ENCODE data around the gene M1AP. TPM values are rescaled to one million over a fixed set of nuclear protein-coding genes. Genes with fewer than 3 reads are reported as not detected.

M1AP gene
- total and polyA plus RNA-seq, 9 of the 15 experiments (the other 6 are each of a cell fraction or from before 2014, with no cell fraction given) = 0.06 to 0.33 (median 0.11) TPM; not detected in 4

DNA sequence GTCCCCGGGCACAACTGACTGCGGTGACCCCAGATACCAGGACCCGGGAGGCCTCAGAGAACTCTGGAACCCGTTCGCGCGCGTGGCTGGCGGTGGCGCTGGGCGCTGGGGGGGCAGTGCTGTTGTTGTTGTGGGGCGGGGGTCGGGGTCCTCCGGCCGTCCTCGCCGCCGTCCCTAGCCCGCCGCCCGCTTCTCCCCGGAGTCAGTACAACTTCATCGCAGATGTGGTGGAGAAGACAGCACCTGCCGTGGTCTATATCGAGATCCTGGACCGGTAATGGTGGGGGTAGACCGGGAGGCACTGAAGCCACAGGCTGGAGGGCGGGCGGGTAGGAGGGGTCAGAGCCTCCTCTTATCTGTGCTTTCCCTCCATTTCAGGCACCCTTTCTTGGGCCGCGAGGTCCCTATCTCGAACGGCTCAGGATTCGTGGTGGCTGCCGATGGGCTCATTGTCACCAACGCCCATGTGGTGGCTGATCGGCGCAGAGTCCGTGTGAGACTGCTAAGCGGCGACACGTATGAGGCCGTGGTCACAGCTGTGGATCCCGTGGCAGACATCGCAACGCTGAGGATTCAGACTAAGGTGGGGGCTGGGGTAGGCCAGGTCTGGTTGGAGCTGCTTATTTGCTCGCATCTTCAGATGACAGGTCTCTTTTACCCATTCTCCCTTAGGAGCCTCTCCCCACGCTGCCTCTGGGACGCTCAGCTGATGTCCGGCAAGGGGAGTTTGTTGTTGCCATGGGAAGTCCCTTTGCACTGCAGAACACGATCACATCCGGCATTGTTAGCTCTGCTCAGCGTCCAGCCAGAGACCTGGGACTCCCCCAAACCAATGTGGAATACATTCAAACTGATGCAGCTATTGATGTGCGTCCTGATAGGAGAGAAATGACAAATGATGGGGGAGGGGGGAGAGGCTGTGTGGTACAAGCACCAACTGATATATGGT, 117.6 kb downstream of the M1AP start (continued):
- TF ChIP-seq RFX5 (IDR thresholded peaks at IDR 0.05; ENCODE audit: low read depth, low read length) (no peak), HCFC1 (IDR thresholded peaks at IDR 0.05; ENCODE audit: low read depth, low read length) (0 out of 2 replicates have a peak, but pooled peaks have one; percentile 1), MYC (IDR thresholded peaks at IDR 0.05; ENCODE audit: low read depth, low read length) (peak; percentile 91), MYC (CRISPR knock-in tag; IDR thresholded peaks at IDR 0.05; ENCODE audit: borderline replicate concordance, low read depth) (no peak; the same call in 1 of the 2 replicates), RAD21 (CRISPR knock-in tag; conservative IDR thresholded peaks at IDR 0.05 in 1 of 2, IDR thresholded peaks at IDR 0.05 in 1 of 2) (no peak), PHF8 (IDR thresholded peaks at IDR 0.05; ENCODE audit: borderline replicate concordance, low read length) (peak; percentile 49; the same call in 1 of the 2 replicates), KLF16 (IDR thresholded peaks at IDR 0.05) (peak; percentile 72), ASH1L (IDR thresholded peaks at IDR 0.05; ENCODE audit: borderline replicate concordance, low read depth, partially characterized antibody) (no peak), CCNT2 (IDR thresholded peaks at IDR 0.05; ENCODE audit: borderline replicate concordance, extremely low read depth, insufficient read length, low read depth, low read length) (peak; percentile 53), ZNF551 (CRISPR knock-in tag; IDR thresholded peaks at IDR 0.05) (no peak), SMAD1 (IDR thresholded peaks at IDR 0.05; ENCODE audit: low read depth, low read length, partially characterized antibody) (no peak), KDM4B (IDR thresholded peaks at IDR 0.05; ENCODE audit: borderline replicate concordance in 2 of 2, low read depth in 1 of 2) (peak in 1 of 2 experiments; percentile 47; a peak in 2 of 4 replicates), TEAD1 (CRISPR knock-in tag; IDR thresholded peaks at IDR 0.05) (no peak), STAG1 (CRISPR knock-in tag; IDR thresholded peaks at IDR 0.05; ENCODE audit: borderline replicate concordance) (no peak), DACH1 (IDR thresholded peaks at IDR 0.05; ENCODE audit: partially characterized antibody) (peak; percentile 66)
- TF ChIP-seq, protein P1, sequence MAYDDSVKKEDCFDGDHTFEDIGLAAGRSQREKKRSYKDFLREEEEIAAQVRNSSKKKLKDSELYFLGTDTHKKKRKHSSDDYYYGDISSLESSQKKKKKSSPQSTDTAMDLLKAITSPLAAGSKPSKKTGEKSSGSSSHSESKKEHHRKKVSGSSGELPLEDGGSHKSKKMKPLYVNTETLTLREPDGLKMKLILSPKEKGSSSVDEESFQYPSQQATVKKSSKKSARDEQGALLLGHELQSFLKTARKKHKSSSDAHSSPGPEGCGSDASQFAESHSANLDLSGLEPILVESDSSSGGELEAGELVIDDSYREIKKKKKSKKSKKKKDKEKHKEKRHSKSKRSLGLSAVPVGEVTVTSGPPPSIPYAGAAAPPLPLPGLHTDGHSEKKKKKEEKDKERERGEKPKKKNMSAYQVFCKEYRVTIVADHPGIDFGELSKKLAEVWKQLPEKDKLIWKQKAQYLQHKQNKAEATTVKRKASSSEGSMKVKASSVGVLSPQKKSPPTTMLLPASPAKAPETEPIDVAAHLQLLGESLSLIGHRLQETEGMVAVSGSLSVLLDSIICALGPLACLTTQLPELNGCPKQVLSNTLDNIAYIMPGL (CRISPR knock-in tag; IDR thresholded peaks at IDR 0.05) = no peak
- TF ChIP-seq, protein P2, sequence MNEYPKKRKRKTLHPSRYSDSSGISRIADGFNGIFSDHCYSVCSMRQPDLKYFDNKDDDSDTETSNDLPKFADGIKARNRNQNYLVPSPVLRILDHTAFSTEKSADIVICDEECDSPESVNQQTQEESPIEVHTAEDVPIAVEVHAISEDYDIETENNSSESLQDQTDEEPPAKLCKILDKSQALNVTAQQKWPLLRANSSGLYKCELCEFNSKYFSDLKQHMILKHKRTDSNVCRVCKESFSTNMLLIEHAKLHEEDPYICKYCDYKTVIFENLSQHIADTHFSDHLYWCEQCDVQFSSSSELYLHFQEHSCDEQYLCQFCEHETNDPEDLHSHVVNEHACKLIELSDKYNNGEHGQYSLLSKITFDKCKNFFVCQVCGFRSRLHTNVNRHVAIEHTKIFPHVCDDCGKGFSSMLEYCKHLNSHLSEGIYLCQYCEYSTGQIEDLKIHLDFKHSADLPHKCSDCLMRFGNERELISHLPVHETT (CRISPR knock-in tag; conservative IDR thresholded peaks at IDR 0.05 in 1 of 2, IDR thresholded peaks at IDR 0.05 in 1 of 2) = peak in 1 of 2 experiments; percentile 28; a peak in 1 of 4 replicates
- TF ChIP-seq, protein P3, sequence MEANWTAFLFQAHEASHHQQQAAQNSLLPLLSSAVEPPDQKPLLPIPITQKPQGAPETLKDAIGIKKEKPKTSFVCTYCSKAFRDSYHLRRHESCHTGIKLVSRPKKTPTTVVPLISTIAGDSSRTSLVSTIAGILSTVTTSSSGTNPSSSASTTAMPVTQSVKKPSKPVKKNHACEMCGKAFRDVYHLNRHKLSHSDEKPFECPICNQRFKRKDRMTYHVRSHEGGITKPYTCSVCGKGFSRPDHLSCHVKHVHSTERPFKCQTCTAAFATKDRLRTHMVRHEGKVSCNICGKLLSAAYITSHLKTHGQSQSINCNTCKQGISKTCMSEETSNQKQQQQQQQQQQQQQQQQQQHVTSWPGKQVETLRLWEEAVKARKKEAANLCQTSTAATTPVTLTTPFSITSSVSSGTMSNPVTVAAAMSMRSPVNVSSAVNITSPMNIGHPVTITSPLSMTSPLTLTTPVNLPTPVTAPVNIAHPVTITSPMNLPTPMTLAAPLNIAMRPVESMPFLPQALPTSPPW (CRISPR knock-in tag; IDR thresholded peaks at IDR 0.05) = peak; percentile 74
- TF ChIP-seq, protein P4, sequence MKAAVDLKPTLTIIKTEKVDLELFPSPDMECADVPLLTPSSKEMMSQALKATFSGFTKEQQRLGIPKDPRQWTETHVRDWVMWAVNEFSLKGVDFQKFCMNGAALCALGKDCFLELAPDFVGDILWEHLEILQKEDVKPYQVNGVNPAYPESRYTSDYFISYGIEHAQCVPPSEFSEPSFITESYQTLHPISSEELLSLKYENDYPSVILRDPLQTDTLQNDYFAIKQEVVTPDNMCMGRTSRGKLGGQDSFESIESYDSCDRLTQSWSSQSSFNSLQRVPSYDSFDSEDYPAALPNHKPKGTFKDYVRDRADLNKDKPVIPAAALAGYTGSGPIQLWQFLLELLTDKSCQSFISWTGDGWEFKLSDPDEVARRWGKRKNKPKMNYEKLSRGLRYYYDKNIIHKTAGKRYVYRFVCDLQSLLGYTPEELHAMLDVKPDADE (conservative IDR thresholded peaks at IDR 0.05; ENCODE audit: control insufficient read depth, low read depth, low read length) = 0 out of 2 replicates have a peak, but pooled peaks have one; percentile 39
